Measurements from ENCODE around the gene CCSER2. TPM values are rescaled to one million over a fixed set of nuclear protein-coding genes. Genes with fewer than 3 reads are reported as not detected.

Gene CCSER2
- total and polyA plus RNA-seq, 4 donors: 23.1 to 111 (median 59.4) TPM

DNA sequence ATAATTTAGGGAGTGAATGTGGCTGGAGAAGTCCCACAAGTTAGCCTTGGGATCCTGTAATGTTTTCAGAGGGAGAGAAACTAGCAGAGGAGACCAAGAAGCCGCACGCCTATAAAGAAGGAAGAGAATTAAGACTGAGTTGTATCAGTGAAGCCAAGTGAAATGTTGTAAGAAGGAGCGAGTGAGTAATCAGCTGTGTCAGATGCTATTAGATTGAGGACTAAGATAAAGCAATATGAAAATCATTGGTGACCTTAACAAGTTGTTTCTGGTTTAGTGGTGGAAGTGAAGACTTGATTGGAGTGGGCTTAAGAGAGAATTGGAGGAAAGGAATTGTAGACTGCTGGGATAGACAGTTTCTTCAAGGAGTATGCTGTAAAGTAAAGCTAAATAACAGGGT lies 8.8 kb downstream of the CCSER2 start:
- WGBS, 2 donors: 82 to 85% methylated on average over 3 of the region's 3 CpGs
- Histone ChIP-seq H3K4me3 (ENCODE audit: low read length in 2 of 2) (no peak overlapping the region), H3K27me3 (ENCODE audit: control insufficient read depth in 1 of 2, insufficient read depth in 2 of 2, low read length in 1 of 2) (no peaks in the 10 kb centered on the region), H3K9me3 (ENCODE audit: control insufficient read depth, low read length) (no peaks in the 10 kb centered on the region), H3K36me3 (ENCODE audit: control insufficient read depth in 1 of 2, insufficient read depth in 2 of 2, low read length in 1 of 2) (no peaks in the 10 kb centered on the region), H3K27ac (ENCODE audit: low read depth in 1 of 2, low read length in 2 of 2) (no peak overlapping the region), H3K4me1 (ENCODE audit: control insufficient read depth in 1 of 2, insufficient read depth in 2 of 2, low read length in 2 of 2) (peaks cover 0 to 4% of the 10 kb centered on the region in 2 donors)
- DNase-seq: no peak
- ATAC-seq (ENCODE audit: low FRiP score): peak; percentile 22
- intact Hi-C loops (cut with DNase I): no loop called here

- H3K9me3 ChIP-seq (ENCODE audit: control insufficient read depth, low read length): no peaks in the 10 kb centered on the region
- ATAC-seq (ENCODE audit: low FRiP score) (no peak), DNase-seq (no peak)
- no peak overlapping the region for H3K4me3 ChIP-seq (ENCODE audit: low read length in 2 of 2)
- no peak overlapping the region for H3K27ac ChIP-seq (ENCODE audit: low read depth in 1 of 2, low read length in 2 of 2)
- peaks cover 0 to 6% of the 10 kb centered on the region in 2 donors for H3K4me1 ChIP-seq (ENCODE audit: control insufficient read depth in 1 of 2, insufficient read depth in 2 of 2, low read length in 2 of 2)
- intact Hi-C loops (cut with DNase I): no loop called here
- WGBS, 2 donors: 89 to 93% methylated on average over 1 of the region's 1 CpG
- no peaks in the 10 kb centered on the region for H3K36me3 ChIP-seq (ENCODE audit: control insufficient read depth in 1 of 2, insufficient read depth in 2 of 2, low read length in 1 of 2)
- no peaks in the 10 kb centered on the region for H3K27me3 ChIP-seq (ENCODE audit: control insufficient read depth in 1 of 2, insufficient read depth in 2 of 2, low read length in 1 of 2)
Observed at GRCh38 chr10:84339025-84339424, 10.6 kb downstream of the CCSER2 start.

DNA sequence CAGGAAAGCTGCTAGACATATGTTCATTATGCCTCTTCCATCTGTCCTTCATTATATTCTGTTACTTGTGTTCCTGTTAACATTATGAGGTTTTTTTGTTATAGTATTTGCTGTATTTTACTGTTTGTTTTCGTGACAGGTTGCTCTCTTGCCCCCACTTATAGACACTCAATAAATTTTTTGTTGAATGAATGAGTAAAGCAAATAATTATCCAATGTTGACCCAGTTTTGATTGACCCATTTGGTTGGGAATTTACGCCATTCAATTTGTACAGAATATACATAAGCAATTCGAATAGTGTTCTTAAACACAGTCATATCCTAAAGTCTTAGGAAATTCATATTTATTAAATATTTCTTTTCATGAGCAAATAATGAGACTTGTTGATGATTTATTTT lies 11.8 kb downstream of the CCSER2 start:
- intact Hi-C loops (cut with DNase I): no loop called here
- Histone ChIP-seq H3K9me3 (ENCODE audit: control insufficient read depth, low read length) (no peaks in the 10 kb centered on the region), H3K4me3 (ENCODE audit: low read length in 2 of 2) (no peak overlapping the region), H3K4me1 (ENCODE audit: control insufficient read depth in 1 of 2, insufficient read depth in 2 of 2, low read length in 2 of 2) (peaks cover 2% of the 10 kb centered on the region in 2 donors), H3K27ac (ENCODE audit: low read depth in 1 of 2, low read length in 2 of 2) (no peak overlapping the region), H3K36me3 (ENCODE audit: control insufficient read depth in 1 of 2, insufficient read depth in 2 of 2, low read length in 1 of 2) (no peaks in the 10 kb centered on the region), H3K27me3 (ENCODE audit: control insufficient read depth in 1 of 2, insufficient read depth in 2 of 2, low read length in 1 of 2) (no peaks in the 10 kb centered on the region)
- DNase-seq (no peak), ATAC-seq (ENCODE audit: low FRiP score) (no peak)
- WGBS, 2 donors: 97 to 98% methylated on average over 3 of the region's 3 CpGs

DNA sequence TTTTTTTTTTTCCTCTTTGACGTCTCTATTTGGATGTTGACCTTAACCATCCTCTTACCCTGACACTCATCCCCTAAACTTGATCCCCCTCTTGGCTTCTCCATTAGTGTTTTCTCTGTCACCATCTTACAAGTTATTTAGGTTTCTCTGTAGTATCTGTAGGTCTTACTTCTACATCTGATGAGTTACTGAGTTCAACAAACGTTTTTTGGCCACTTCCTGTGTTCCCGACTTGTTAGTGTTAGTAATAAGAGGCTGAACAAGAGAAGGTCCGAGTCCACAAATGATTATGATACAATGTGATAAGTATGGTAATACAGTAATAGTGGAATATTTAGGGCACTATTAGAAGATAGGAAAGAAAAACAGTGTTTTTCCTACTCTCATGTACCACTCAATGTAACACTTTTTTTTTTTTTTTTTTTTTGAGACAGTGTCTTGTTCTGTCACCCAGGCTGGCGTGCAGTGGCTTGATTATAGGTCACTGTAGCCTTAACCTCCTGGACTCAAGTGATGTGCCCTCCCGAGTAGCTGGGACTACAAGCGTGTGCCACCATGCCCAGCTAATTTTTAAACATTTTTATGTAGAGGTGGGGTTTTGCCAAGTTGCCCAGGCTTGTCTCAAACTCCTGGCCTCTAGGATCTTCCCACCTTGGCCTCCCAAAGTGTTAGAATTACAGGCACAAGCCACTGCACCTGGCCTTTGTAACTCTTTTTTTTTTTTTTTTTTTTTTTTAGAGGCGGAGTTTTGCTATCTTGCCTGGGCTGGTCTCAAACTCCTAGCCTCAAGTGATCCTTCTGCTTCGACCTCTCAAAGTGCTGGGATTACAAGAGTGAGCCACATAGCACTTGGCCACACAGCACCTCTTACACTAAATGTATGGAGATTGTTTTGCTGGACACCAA lies 12.5 kb downstream of the CCSER2 start:
- Histone ChIP-seq H3K4me1 (ENCODE audit: control insufficient read depth in 1 of 2, insufficient read depth in 2 of 2, low read length in 2 of 2) (peaks cover 2% of the 10 kb centered on the region in 2 donors), H3K36me3 (ENCODE audit: control insufficient read depth in 1 of 2, insufficient read depth in 2 of 2, low read length in 1 of 2) (no peaks in the 10 kb centered on the region), H3K27ac (ENCODE audit: low read depth in 1 of 2, low read length in 2 of 2) (no peak overlapping the region), H3K4me3 (ENCODE audit: low read length in 2 of 2) (no peak overlapping the region), H3K9me3 (ENCODE audit: control insufficient read depth, low read length) (no peaks in the 10 kb centered on the region), H3K27me3 (ENCODE audit: control insufficient read depth in 1 of 2, insufficient read depth in 2 of 2, low read length in 1 of 2) (no peaks in the 10 kb centered on the region)
- 87 to 90% methylated on average over 9 of the region's 9 CpGs for WGBS, 2 donors
- ATAC-seq (ENCODE audit: low FRiP score) (no peak), DNase-seq (no peak)
- intact Hi-C loops (cut with DNase I): no loop called here

GRCh38 chr10:84341538-84341856 lies 13.1 kb downstream of the CCSER2 start:
- H3K36me3 ChIP-seq (ENCODE audit: control insufficient read depth in 1 of 2, insufficient read depth in 2 of 2, low read length in 1 of 2): no peaks in the 10 kb centered on the region
- H3K4me1 ChIP-seq (ENCODE audit: control insufficient read depth in 1 of 2, insufficient read depth in 2 of 2, low read length in 2 of 2): peaks cover 2% of the 10 kb centered on the region in 2 donors
- no peak overlapping the region for H3K4me3 ChIP-seq (ENCODE audit: low read length in 2 of 2)
- H3K27me3 ChIP-seq (ENCODE audit: control insufficient read depth in 1 of 2, insufficient read depth in 2 of 2, low read length in 1 of 2): no peaks in the 10 kb centered on the region
- no peak overlapping the region for H3K27ac ChIP-seq (ENCODE audit: low read depth in 1 of 2, low read length in 2 of 2)
- ATAC-seq (ENCODE audit: low FRiP score): no peak
- WGBS, 2 donors: 92 to 93% methylated on average over 1 of the region's 1 CpG
- intact Hi-C loops (cut with DNase I): no loop called here
- H3K9me3 ChIP-seq (ENCODE audit: control insufficient read depth, low read length): no peaks in the 10 kb centered on the region
- no peak for DNase-seq

DNA sequence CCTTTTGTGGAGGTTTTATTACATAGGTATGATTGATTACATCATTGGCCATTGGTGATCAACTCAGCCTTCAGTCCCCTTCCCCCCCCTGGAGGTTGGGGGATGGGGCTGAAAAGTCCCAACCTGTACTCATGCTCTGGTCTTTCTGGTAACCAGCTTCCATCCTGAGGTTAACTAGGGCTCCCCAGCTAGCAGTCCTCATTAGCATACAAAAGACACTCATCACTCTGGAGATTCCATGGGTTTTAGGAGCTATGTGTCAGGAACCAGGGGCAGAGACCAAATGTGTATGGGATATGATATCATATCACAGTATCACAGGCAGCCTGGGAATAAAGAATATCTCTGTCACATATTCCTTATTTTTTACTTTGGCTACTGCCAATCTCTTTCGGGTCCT lies 13.6 kb downstream of the CCSER2 start:
- H3K9me3 ChIP-seq (ENCODE audit: control insufficient read depth, low read length): no peaks in the 10 kb centered on the region
- H3K36me3 ChIP-seq (ENCODE audit: control insufficient read depth in 1 of 2, insufficient read depth in 2 of 2, low read length in 1 of 2): no peaks in the 10 kb centered on the region
- WGBS, 2 donors: 26 to 41% methylated on average over 1 of the region's 1 CpG
- H3K4me3 ChIP-seq (ENCODE audit: low read length in 2 of 2): no peak overlapping the region
- DNase-seq (no peak), ATAC-seq (ENCODE audit: low FRiP score) (no peak)
- H3K27me3 ChIP-seq (ENCODE audit: control insufficient read depth in 1 of 2, insufficient read depth in 2 of 2, low read length in 1 of 2): no peaks in the 10 kb centered on the region
- no peak overlapping the region for H3K27ac ChIP-seq (ENCODE audit: low read depth in 1 of 2, low read length in 2 of 2)
- peaks cover 2% of the 10 kb centered on the region in 2 donors for H3K4me1 ChIP-seq (ENCODE audit: control insufficient read depth in 1 of 2, insufficient read depth in 2 of 2, low read length in 2 of 2)
- intact Hi-C loops (cut with DNase I): no loop called here

GRCh38 chr10:84342584-84342983 lies 14.2 kb downstream of the CCSER2 start:
- no peak for ATAC-seq (ENCODE audit: low FRiP score)
- H3K36me3 ChIP-seq (ENCODE audit: control insufficient read depth in 1 of 2, insufficient read depth in 2 of 2, low read length in 1 of 2): no peaks in the 10 kb centered on the region
- H3K27ac ChIP-seq (ENCODE audit: low read depth in 1 of 2, low read length in 2 of 2): no peak overlapping the region
- H3K4me1 ChIP-seq (ENCODE audit: control insufficient read depth in 1 of 2, insufficient read depth in 2 of 2, low read length in 2 of 2): peaks cover 2% of the 10 kb centered on the region in 2 donors
- intact Hi-C loops (cut with DNase I): no loop called here
- no peak for DNase-seq
- no peaks in the 10 kb centered on the region for H3K27me3 ChIP-seq (ENCODE audit: control insufficient read depth in 1 of 2, insufficient read depth in 2 of 2, low read length in 1 of 2)
- no peaks in the 10 kb centered on the region for H3K9me3 ChIP-seq (ENCODE audit: control insufficient read depth, low read length)
- WGBS, 2 donors: 91% methylated on average over 6 of the region's 6 CpGs
- H3K4me3 ChIP-seq (ENCODE audit: low read length in 2 of 2): no peak overlapping the region

DNA sequence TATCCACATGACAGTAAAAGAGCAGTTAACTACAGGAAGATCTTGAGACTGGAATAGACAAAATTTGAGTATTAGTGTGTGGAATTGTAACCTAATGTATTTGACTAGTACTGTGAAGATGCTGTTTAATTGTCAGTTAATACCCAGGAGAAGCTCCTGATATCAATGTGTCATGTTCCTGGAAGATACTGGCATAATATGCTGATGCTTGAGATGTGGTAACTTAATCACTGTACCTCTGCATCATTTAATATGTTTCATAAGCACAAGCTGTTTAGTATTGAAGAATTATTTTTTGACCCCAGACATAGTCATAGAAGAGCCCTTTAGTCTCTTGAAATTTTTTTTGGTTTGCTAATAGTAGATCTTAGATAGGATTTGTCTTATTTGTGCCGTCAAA lies 15.4 kb downstream of the CCSER2 start:
- intact Hi-C loops (cut with DNase I): no loop called here
- no peak for ATAC-seq (ENCODE audit: low FRiP score)
- 87 to 92% methylated on average over 1 of the region's 1 CpG for WGBS, 2 donors

GRCh38 chr10:84344526-84344925 lies 16.1 kb downstream of the CCSER2 start:
- no peak overlapping the region for H3K27ac ChIP-seq (ENCODE audit: low read depth in 1 of 2, low read length in 2 of 2)
- peaks cover 2% of the 10 kb centered on the region in 2 donors for H3K4me1 ChIP-seq (ENCODE audit: control insufficient read depth in 1 of 2, insufficient read depth in 2 of 2, low read length in 2 of 2)
- no peak for ATAC-seq (ENCODE audit: low FRiP score)
- 62 to 76% methylated on average over 4 of the region's 4 CpGs for WGBS, 2 donors
- no peaks in the 10 kb centered on the region for H3K9me3 ChIP-seq (ENCODE audit: control insufficient read depth, low read length)
- no peak for DNase-seq
- no peak overlapping the region for H3K4me3 ChIP-seq (ENCODE audit: low read length in 2 of 2)
- no peaks in the 10 kb centered on the region for H3K36me3 ChIP-seq (ENCODE audit: control insufficient read depth in 1 of 2, insufficient read depth in 2 of 2, low read length in 1 of 2)
- intact Hi-C loops (cut with DNase I): no loop called here
- H3K27me3 ChIP-seq (ENCODE audit: control insufficient read depth in 1 of 2, insufficient read depth in 2 of 2, low read length in 1 of 2): no peaks in the 10 kb centered on the region

More for the DNA sequence above, 15.4 kb downstream of the CCSER2 start:
- H3K36me3 ChIP-seq (ENCODE audit: control insufficient read depth in 1 of 2, insufficient read depth in 2 of 2, low read length in 1 of 2): no peaks in the 10 kb centered on the region
- H3K4me1 ChIP-seq (ENCODE audit: control insufficient read depth in 1 of 2, insufficient read depth in 2 of 2, low read length in 2 of 2): peaks cover 2% of the 10 kb centered on the region in 2 donors
- H3K9me3 ChIP-seq (ENCODE audit: control insufficient read depth, low read length): no peaks in the 10 kb centered on the region
- no peaks in the 10 kb centered on the region for H3K27me3 ChIP-seq (ENCODE audit: control insufficient read depth in 1 of 2, insufficient read depth in 2 of 2, low read length in 1 of 2)
- no peak overlapping the region for H3K4me3 ChIP-seq (ENCODE audit: low read length in 2 of 2)
- no peak for DNase-seq
- H3K27ac ChIP-seq (ENCODE audit: low read depth in 1 of 2, low read length in 2 of 2): no peak overlapping the region

Measured in aorta (tissue), 5 donors.